CD1c-positive myeloid dendritic cell (primary cell): Measurements from ENCODE around the gene MOB2.

Experiments used
- DNase-seq: peaks from one replicate; pipeline ENCODE4 v3.0.0-alpha.2; 2016; ENCODE audit errors: extremely low spot score

MOB2 gene, protein sequence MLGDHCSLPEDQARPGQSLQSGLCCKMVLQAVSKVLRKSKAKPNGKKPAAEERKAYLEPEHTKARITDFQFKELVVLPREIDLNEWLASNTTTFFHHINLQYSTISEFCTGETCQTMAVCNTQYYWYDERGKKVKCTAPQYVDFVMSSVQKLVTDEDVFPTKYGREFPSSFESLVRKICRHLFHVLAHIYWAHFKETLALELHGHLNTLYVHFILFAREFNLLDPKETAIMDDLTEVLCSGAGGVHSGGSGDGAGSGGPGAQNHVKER

GRCh38 chr11:1486054-1486825 is at the start of gene MOB2:
Gene MOB2 (minus strand): TSS chr11:1486779. CDS start chr11:1486556, 223 bp downstream.
- no peak for DNase-seq

GRCh38 chr11:1534682-1535081 is 48.1 kb upstream of the MOB2 start:
- DNase-seq = no peak

DNA sequence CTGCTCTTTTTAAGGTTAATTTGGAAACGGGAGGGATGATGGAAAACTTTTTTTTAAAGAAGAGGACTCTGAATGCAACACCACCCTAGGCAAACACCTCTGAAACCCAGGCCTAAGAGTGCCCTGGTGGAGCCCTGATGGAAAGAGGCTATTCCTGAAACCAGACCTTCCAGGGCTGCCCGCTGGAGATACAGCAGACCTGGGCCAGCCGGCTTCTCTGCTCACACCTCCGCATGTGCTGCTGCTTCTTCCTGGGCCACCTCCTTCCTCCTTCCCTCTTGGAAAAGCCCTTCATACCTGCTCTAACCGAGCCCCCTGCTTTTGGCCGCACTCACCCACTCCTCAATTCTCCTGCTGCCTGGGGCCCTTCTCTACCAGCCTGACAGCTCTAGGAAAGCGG is 47.6 kb upstream of the MOB2 start:
- no peak for DNase-seq

GRCh38 chr11:1533342-1533725 is 46.8 kb upstream of the MOB2 start:
- DNase-seq = no peak

- DNase-seq = no peak
Observed at GRCh38 chr11:1532606-1533341, 46.2 kb upstream of the MOB2 start.

DNA sequence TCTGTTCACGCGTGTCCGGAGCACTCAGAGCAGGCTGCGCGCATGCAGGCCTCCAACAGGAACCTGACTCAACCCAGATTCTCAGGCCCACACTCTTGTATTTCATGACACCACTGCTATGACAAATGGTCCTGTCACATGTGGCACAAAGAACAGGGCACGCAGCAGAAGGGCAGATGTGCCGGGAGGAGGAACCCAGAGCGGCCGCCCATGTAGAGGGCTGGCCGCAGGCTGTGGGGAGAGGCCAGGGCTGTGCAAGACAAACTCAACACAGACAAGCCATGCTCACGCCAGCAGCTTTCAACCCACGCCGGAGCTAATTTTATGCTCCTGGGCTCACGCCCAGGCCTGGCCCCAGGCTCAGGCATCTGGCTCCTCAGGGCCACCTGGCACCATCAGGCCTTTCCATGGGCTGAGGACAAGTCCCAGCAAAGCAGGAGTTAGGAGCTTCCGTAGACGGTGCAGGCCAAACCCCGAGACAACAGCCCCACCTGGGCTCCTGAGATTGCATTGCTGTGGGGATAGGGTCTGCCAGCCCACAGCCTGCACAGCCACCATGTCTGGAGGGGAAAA is 45.5 kb upstream of the MOB2 start:
- no peak for DNase-seq

DNA sequence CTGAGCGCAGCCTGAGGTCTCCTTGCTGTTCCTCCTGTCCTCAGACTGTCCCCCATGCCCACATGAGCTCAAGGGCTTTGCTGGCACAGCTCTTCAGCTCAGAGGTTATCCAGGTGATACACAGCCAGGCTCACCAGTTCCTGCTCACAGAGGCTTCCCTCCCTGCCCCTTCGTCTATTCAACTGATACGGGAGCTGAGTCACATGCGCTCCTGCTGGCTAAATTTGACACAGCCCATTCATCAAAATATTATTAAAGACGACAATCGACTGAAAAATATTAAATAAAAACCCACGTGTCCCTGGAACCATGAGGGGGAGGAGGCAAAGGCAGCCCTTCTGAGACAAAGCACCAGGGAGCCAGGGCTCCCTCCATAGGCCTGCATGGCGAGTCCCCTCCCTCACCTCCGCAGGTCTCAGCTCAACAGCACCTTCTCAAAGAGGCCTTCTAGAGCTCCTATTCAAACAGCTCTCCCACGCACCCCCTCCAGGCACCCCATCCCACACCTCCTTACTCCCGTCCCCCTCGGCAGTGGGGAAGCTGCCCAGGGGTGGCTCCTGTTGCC is 45.0 kb upstream of the MOB2 start:
- DNase-seq = no peak

- DNase-seq = no peak
Observed at GRCh38 chr11:1530686-1531448, 44.3 kb upstream of the MOB2 start.

DNA sequence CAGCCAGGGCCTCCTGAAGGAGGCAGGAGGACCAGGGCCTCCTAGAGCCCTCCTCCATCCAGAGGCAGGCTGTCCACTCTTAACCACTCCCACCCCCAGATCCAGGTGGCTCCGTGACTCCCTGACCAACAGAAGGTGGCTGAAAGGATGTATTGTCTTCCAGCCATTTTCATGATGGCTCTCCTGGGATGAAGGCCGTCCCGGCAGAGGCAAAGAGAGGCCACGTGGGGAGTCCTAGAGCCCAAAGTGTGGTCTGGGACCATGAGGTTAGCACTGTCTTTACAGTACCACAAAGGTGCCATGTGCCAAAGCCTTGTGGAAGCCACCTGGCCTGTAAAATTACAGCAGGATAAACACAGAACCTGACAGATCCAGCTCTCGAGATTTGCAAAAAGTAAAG is 43.2 kb upstream of the MOB2 start:
- DNase-seq = no peak

- no peak for DNase-seq
Observed at GRCh38 chr11:1529286-1529685, 42.7 kb upstream of the MOB2 start.

DNA sequence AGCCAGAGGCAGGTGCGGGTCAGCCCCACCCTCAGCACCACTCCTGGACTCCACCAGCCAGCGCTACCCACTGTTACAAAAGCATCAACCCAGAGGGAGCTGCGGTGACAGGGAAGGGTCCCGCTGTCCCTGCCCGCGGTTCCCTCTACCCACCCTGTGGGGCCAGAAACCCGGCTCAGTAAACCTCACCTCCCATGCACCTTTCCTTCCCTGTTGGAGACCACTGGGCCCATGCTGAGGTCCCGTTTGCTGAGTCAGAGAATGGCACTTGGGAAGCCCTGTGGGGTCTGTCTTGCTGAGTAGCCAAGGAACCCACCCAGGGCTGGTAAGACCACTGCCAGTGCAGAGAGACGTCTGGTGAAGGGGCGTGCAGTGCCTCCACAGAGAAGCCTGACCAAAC is 42.1 kb upstream of the MOB2 start:
- no peak for DNase-seq

- no peak for DNase-seq
Observed at GRCh38 chr11:1526785-1527184, 40.2 kb upstream of the MOB2 start.

DNA sequence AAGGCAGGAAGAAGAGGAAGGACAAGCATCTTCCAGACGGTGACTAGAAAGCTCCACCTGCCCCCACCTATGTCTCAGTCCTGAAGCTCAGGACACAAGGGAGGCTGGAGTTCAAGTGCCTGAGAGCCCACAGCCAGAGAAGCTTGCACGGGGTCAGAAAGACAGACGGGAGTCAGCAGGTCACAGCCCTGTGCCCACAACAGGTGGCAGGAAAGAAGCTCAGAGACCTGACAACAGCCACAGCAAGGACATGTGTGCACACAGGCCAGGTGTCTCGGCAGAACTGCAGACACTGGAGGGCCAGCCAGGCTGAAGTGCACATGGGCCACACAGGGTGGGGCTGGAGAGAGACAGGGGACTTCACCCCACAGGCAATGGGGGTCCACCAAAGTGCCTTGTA is 37.2 kb upstream of the MOB2 start:
- DNase-seq = no peak

GRCh38 chr11:1523077-1523476 is 36.5 kb upstream of the MOB2 start:
- DNase-seq = no peak

DNA sequence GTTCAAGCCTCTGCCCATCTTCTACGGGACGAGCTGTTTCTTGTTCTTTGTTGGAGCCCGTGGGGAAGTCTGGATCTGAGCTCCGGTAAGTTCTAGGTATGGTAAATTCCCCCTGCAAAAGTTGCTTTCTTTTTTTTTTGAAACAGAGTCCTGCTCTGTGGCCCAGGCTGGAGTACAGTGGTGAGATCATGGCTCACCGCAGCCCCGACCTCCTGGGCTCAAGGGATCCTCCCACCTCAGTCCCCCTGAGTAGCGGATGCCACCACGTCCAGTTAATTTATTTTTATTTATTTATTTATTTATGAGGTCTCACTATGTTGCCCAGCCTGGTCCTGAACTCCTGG is 35.5 kb upstream of the MOB2 start:
- DNase-seq = no peak

DNA sequence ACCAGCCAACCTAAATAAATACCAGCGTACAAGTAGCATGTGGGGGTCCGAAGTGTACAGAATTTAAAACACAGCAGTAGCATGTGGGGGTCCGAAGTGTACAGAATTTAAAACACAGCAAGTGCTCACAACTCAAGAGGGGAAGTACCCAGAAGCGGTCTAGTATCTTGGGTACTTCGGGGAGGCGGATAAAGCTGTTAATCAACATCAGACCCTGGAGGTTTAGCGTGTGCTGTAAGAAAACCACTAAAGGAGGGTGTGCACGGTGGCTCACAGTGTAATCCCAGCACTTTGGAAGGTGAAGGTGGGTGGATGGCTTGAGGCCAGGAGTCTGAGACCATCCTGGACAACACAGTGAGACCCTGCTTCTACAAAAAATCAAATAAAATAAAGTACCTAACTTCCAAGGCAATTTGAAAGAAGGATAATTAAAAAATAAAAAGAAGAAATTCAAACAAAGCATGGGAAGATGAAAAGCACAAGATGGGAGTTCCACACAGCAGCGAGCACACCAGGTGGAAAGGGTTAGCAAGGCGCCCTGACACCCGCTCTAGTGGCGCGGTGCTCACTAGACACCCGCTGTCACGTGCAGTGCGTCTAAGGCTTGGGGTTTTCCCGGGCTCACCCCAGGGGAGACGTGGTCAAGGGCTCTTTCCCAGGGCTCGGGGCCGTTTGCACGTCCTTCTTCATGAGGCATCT is 35.0 kb upstream of the MOB2 start:
- DNase-seq = no peak

GRCh38 chr11:1520663-1521267 is 34.2 kb upstream of the MOB2 start:
- no peak for DNase-seq

GRCh38 chr11:1520209-1520662 is 33.7 kb upstream of the MOB2 start:
- no peak for DNase-seq

- DNase-seq = no peak
Observed at GRCh38 chr11:1519028-1520010, 32.7 kb upstream of the MOB2 start.
